Raji (cell line): ENCODE measurements around the gene DNAH3.

ENCODE experiments used
- POLR2A ChIP-seq: IDR thresholded peaks from 2 replicates; pipeline ENCODE4 v1.6.1; 2011; ENCODE audit warnings: low read depth, low read length, control low read depth; ENCODE audit not compliant: insufficient read depth

Gene DNAH3

DNA sequence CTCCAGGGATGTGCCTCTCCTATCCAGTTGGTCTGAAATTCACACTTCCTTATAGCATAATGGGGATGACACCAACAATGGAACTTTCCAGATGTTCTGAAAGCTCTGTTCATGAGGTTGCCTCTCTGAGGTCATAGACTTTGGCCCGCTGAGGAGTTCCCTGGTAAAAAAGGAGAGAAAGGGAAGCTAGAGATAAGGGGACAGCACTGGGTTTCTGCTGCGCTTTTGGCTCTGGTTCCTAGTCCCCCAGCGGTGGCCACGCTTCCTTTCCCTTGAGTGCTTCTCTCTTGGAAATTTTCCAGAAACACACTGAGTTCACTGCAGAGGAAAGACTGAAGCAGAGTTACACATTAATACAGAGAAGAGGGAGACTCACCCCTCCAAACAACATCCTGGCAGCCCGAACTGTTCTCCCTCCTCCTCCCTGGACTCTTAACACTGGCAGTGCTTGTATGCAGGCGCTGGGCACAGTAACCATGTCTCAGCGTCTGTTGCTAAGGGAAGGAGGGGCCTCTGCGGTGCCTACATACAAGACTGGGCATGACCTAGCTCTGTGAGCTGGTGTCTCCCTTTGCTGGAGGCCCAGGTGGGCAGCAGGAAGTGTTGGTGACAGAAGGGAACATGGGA is at the start of gene DNAH3:
TSS of gene DNAH3 (minus strand) at position 472 of the 627 bp plus-strand sequence. CDS start 527 bp downstream, outside the sequence.
- TF ChIP-seq POLR2A, result no peak

GRCh38 chr16:21199607-21200218 is 49.1 kb upstream of the DNAH3 start:
- TF ChIP-seq POLR2A, result no peak

DNA sequence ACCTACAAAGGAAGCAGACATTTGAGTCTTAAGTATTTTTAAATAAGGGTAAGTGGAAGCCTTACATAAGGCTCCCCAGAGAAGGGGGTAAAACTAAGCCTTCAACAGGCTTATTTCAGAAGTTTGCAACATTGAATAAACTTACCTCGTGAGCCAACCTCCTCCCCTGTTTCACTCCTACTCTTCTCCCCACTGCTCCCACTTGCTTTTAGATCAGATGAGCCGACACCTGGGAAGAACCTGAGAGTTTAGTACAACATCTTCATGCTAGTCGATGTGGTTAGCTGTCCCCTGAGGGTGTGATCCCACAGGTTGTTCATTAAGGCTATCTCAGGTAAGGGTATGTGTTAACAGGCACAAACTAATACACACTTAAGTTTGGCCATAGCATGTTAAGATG is 47.0 kb upstream of the DNAH3 start:
- TF ChIP-seq POLR2A, result no peak

DNA sequence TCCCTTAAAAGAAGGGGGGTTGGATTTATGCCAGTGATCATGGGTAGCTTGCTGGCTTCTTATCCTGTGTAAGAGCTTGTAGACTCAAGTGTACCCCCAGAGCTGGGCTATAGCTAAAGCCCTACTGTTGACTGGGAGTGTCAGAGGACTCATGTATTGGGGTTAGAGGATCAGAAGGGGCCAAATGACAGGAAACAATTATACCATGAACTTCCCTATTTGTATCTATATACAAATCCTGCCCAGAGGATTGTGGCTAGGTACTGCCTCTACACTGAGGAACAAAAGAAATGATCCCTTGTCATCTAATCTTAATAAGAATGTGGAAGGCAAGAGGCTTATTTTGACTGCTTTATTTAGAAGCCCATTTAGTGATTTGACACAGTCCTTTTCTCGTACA is 46.5 kb upstream of the DNAH3 start:
- no peak for TF ChIP-seq POLR2A

DNA sequence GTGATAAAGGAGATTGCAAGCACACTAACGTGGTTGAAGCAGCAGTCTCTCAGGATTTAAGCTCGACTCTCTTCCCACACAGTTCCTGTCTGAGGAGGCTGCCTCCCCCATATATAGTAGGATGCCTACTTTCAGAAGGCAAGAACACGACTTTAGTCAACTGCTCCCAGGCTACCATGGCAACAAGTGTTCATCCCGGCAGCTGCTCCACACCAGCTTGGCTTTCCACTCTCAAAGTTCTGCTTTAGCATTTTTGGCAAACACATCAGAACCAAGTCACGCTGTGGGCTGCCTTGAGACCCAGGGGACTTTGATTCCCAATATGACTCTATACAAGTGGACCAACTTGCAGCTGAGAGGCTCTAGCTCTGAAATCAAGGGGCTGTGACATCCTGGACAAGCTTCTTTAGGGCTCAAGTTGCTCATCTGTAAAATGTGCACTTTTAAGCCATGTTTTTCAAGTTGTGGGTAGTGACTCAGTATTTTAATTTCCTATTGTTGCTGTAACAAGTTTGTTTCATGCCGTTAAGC is 44.2 kb upstream of the DNAH3 start:
- no peak for TF ChIP-seq POLR2A

DNA sequence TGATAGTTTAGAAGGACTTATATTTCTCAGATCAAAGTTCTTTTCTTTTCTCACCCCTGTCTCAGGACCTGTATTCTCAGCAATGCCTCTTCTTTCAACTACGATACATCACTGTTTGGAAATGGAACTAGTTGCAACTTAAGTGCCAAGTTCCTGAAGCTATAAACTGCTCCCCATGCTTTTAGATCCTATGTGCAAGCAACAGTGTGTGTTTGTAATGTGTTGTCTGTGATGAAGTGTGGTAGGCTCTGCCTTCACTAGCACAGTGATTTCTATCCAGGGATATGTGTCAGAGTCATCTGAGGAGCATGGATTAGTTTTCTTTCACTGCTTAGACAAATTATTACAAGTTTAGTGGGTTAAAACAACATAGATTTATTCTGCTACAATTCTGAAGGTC is 42.3 kb upstream of the DNAH3 start:
- no peak for TF ChIP-seq POLR2A

DNA sequence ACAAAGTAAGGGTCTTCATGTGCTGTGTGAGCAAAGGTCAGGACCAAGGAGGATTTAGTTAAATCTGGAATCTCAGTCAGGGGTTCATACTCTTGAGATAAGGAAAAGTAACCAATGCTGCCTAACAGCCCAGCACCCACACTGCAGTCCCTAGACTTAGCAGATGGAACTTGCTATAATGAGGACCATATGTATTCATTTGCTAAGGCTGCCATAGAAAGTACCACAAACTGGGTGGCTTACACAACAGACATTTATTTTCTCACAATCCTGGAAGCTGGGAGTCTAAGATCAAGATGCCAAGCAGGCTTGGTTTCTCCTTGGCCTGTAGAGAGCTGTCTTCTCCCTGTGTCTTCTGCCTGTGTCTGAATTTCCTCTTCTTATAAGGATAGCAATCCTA is 40.0 kb upstream of the DNAH3 start:
- no peak for TF ChIP-seq POLR2A

- TF ChIP-seq POLR2A, result no peak
Measured at GRCh38 chr16:21190013-21190412, 39.4 kb upstream of the DNAH3 start.

DNA sequence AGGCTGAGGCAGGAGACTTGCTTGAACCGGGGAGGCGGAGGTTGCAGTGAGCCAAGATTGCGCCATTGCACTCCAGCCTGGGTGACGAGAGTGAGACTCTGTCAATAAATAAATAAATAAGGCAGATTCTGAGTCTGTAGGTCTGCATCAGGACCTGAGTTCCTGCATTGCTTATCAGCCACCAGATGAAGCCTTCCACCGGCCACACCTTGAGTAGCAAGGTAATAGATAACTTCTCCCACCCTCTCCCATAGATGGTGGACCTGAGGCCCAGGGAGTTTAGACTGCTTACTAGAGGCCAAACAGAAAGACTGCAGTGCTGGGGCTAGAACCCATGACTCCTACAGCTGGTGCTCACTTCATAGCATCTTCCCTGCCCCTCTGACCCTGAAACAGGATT is 38.7 kb upstream of the DNAH3 start:
- TF ChIP-seq POLR2A, result no peak

- no peak for TF ChIP-seq POLR2A
Measured at GRCh38 chr16:21186326-21186691, 35.7 kb upstream of the DNAH3 start.

DNA sequence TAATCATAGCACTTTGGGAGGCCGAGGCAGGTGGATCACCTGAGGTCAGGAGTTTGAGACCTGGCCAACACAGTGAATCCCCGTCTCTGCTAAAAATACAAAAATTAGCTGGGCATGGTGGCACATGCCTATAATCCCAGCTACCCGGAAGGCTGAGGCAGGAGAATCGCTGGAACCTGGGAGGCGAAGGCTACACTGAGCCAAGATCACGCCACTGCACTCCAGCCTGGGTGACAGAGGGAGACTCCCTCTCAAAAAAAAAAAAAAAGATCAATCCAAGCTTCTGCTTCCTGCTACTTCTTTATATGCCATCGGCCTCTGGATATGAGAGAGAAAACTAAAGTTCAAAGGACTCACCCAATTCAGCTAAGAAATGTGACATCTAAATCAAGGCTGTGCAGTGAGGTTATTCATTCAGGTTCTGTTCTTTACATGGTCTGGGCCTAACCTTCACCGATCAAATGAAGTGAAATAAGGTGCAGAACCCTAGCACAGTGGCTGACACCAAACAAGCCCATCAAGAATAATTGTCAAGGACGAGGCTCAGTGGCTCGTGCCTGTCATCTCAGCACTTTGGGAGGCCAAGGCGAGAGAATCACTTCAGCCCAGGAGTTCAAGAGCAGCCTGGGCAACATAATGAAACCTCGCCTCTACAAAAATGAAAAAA is 35.1 kb upstream of the DNAH3 start:
- no peak for TF ChIP-seq POLR2A

DNA sequence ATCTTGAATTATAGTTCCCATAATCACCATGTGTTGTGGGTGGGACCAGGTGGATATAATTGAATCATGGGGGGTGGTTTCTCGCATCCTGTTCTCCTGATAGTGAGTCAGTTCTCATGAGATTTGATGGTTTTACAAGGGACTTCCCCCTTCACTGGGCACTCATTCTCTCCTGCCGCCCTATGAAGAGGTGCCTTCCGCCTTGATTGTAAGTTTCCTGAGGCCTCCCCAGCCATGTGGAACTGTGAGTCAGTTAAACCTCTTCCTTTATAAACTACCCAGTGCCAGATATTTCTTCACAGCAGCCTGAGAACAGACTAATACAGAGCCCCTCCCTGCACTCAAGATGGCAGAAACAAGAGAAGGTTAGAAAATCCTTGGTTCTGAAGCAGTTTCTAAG is 34.2 kb upstream of the DNAH3 start:
- no peak for TF ChIP-seq POLR2A

DNA sequence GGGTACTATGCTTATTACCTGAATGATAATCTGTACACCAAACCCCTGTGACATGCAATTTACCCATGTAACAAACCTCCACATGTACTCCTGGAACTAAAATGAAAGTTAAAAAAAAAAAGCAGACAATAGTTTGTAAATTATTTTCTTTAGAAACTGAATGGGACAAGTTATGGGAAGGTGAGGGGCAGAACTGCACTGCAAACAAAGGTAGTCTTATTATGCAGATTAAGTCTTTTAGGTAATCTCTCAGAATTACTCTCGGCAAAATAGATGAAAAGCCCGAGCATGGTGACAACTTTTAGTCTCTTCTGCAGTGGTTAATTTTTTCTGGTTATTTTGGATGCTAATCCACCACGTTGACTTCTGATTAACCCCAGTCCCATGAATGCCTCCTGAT is 33.3 kb upstream of the DNAH3 start:
- TF ChIP-seq POLR2A, result no peak

DNA sequence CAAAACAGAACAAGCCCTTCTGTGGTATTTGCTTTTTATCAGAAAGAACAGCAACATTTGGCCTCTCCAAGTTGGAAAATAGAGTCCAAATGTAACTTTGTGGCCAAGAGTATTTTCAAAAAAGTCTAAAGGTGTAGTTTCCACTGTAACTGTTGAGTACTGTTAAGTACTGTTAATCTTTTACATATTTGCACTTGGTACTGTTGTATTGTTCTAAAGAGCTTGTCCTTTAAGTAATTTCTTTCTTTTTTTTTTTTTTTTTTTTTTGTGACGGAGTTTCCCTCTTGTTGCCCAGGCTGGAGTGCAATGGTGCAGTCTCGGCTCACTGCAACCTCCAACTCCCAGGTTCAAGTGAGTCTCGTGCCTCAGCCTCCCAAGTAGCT is 29.3 kb upstream of the DNAH3 start:
- TF ChIP-seq POLR2A, result no peak

GRCh38 chr16:21179126-21179982 is 28.7 kb upstream of the DNAH3 start:
- no peak for TF ChIP-seq POLR2A
